HG02798 (cell line): ENCODE data around the gene LTO1.
"Not testable (repeated sequence)": the region's sequence is repeated elsewhere in the genome, so short reads cannot be mapped to it uniquely, and the experiment has no call there.

ENCODE experiments used
- ATAC-seq: cut with Tn5 transposase; IDR thresholded peaks from one replicate; pipeline ENCODE4 v1.9.1; 2021; ENCODE audit warnings: mild to moderate bottlenecking; ENCODE audit not compliant: unreplicated experiment, poor library complexity

The LTO1 gene

DNA sequence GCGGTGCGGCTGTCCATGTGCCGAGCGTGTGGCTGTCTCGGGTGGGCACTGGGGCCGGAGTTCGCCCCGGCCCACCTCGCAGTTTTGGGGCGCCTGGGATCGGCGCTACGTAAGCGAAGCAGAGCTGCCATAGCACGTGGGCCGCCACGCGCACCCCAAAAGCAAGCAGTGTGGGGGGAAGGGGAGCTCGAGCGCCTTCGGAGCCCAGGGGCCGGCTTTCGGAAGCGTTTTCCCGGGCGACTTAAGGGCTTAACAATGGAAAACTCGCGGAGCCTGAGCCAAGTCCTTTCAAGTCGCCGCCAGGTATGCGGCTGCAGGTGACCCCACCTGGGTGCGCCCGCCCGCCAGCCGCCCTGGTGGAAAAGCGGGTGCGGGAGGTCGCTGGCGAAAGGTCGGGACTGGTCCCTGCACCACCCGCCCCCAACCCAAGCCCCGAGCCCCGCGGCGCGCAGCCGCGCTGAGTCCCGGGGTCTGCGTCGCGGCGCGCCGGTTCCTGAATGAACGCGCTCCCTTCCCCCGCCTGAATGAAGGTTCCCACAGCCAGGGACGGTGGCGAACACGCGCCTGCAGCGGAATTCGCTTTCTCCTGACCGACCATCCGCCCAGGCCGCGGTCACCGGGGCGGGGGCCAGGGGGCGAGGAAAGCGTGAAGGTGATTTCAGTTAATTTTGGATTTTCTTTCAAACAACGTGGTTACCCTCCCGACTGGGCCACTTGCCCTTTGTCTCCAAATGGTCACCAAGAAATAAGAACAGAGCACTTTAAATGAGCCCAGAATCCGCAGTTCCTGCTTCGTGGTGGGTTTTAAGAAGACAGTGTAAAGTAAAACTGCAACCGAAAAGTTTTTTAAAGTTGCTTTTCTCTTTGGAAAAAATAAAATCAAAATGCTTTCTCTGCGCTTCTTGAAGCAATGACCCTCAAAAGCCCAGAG, 36.9 kb downstream of the LTO1 start:
- no peak for ATAC-seq

DNA sequence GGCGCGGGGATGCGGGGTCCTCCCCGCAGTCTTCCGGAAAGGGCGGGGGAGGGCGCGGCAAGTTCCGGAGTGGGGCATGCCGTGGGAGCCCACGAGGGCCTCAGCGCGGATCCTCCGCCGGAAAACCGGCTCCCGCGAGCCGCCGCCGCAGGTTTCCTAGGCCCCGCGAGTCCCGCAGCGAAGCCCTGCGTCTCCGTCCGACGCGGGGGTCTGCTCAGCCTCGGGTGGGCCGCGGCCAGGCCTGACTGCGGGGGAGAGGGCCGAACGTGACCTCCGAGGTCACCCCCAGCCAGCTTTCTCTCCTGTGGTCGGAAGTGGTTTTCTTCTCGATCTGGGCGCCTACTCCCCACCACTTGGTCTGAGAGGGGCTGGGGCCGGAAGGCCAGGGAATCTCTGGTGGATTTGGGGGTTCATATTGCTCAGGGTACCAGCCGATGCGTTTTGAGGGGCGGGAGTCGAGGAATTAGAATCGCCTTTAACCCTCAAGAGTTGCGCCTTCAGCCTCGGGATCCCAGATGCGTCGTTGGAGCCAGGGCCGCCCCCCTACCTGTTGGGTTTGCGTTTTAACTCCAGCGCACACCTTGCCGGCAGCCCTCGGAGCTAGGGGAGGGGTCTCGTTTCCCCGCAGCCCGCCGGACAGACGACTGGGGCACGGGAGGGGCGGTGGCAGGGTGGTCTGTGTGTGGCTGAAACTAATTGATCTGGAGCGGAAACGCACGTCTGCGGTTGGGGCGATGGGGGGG, 37.8 kb downstream of the LTO1 start:
- ATAC-seq = no peak

DNA sequence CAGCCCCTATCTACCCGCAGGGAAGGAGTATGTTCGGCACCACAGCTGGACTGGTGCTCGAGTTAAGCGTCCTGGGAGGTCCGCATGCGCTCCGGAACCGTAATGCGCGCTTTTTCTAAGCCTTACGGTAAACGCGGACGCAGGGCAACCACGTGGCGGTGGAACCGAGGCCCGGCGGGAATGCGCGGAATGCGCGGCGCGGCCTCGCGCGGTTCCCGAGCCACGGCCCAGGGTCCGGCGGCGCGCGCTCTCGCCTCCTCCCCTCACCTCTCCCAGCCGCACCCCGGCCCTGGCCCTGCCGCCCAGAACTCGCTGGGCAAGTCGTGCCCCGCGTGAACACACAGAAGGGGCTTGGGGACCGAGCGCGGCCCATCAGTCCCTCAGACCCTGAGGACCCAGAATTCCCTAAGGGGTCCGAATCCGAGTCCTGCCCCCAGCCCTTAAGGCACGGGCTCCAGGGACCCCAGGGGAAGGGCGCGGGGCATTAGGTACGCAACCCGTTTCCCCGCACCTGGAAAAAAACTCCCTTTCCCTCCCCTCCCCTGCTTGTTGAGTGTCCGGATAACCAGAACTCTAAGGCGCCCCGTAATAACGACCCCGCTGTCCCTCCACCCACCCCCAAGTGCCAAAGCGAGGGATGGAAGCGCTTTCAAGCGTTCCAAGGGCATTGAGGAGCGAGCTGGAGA, 38.5 kb downstream of the LTO1 start:
- ATAC-seq = no peak

DNA sequence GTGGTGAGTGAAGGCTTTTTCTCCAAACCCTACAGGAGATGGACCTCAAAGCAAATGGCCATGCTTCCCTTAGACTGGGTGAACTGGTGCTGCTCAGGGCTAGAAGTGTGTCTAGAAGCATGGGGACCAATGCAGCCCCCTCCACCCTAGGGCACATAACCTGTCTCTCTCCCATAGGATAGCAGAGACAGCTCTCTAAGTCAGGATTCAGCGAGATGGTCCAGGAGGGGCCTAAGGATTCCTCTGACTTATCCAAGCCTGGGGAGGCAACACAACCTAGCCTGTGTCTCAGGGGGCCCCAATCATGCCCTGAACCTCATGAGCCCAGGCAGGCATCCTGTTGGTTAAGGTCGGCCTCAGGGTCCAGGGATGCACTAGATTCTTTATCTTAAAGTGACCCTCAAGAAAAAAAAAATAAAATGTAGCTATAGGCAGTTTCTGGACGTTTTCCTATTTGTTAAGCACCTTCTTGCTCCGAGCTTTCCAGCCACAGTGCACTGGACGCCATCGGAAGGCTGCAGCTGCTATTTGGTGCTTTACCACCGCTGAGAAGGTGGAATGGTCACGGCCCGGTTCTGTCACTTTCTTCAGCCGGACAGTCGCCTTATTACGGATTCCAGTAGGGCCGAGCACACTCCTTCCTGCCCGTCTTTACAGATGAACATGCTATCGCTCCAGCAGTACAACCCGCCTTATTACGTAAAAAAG, 39.2 kb downstream of the LTO1 start:
- no peak for ATAC-seq

DNA sequence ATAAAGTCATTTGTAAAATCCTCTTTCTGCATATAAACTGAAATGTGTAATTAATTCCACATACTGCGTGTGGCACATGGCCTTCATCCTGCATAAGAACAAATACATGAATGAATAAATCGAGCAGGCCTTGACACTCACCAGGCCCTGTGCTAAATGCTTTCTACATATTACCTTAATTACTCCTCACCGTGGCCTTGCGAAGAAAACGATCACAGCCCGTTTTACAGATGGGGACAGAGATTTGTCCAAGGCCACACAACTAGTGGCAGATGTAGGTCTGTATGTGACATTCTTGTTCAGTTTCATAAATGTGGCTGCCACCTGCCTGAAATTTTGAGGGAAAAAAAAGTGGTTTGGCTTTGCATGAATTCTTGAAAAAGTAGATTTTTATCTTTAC, 40.0 kb downstream of the LTO1 start:
- ATAC-seq = no peak

DNA sequence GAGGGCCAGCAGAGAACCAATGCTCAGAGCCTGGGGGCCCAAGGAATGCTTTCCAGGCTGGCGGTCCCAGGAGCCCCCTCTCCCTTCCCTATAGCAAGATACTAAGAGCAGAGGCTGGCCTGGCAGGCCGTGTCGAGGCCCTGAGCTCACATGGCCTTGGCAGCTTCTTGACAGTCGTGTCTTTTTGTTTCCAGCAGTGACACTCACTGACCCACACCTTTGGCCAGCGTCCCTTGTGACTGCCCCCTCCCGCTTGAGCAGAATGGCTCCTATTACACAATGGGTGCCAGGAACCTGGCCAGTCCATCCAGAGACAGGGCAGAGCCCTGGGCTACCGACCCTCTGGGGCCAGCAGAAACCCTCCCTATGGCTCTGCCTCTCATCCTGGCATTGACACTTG, 40.6 kb downstream of the LTO1 start:
- ATAC-seq = no peak

DNA sequence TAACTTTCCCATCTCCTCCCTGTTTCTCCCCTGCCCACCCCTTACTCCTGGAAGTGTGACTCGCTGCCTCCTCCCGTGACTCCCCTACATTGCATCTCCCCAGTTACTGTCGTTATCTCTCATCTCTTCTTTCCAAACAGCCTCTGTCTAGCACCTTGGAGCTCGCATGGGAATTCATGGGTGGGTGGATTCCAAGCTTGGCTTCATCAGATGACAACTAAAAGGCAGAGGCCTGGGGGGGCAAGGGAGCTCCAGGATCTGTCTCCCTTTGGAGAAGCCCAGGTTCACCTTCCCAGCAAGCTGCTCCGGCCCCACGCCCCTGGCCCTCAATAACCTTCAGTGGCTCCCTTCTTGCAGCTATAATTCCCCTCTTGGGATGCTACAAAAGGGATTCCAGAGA, 41.1 kb downstream of the LTO1 start:
- ATAC-seq = no peak

DNA sequence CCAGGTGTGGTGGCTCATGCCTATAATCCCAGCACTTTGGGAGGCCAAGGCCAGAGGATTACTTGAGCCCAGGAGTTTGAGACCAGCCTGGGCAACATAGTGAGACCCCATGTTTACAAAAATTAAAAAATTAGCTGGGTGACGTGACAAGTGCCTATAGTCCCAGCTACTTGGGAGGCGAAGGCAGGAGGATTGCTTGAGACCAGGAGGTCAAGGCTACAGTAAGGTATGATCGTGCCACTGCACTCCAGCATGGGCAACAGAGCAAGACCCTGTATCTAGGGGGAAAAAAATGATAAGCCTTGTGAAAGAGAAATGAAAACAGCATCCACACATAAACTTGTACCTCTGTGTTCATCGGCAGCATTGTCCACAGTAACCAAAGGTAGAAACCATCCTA, 42.3 kb downstream of the LTO1 start:
- ATAC-seq = no peak

DNA sequence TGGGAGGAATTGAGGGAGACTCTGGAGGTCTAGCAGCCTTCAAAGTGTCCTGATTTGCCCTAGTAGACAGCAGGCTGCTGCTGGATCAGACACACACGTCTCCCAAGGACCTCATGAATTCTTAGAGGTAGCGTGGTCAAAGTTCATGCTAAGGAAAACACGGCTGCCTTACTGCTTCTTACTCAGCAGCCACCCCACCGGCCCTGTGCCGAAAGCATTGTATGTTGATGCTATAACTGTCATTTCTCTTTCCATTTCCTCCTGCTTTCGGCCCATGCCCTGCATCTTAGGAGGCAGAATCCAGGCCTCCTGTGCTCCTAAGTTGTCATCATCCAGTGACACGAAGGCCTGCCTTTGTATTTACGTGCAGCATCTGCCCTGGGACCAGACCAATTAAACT, 44.7 kb downstream of the LTO1 start:
- no peak for ATAC-seq

DNA sequence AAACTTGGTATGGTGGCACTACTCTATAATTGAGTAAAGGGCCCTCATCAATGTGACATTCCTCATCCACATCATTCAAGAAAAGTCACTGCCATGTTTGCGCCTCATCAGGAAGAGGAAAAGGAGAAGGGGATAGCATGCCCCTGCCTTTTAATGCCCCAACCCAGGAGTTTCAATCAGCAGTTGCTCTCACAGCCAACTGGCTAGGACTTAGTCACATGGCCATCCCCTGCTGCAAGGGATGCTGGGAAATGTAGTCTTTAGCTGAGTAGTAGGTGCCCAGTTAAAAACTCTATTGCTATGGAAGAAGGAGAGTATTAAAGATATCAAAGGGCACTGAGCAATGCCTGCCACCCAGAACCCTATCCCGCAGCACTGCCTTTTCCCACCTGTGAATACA, 45.1 kb downstream of the LTO1 start:
- no peak for ATAC-seq

DNA sequence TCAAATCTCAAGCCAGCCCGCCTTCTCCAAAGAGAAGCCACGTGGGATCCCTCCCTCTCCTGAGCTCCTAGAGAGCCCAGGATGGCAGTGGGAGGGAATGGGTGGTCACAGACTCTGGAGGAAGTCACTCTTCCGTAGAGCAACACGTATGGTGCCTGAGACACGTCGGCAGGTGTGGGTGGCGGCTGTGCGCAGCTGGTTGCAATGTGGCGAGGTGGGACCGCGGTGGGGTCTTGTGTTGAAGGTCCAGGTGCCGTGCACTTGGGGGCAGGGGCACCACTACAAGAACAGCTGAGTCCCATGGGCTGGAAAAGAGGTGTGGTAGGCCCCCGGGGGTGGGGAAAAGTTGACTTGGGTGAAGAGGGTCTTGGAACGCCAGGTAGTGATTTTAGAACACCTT, 47.6 kb downstream of the LTO1 start:
- ATAC-seq = no peak

DNA sequence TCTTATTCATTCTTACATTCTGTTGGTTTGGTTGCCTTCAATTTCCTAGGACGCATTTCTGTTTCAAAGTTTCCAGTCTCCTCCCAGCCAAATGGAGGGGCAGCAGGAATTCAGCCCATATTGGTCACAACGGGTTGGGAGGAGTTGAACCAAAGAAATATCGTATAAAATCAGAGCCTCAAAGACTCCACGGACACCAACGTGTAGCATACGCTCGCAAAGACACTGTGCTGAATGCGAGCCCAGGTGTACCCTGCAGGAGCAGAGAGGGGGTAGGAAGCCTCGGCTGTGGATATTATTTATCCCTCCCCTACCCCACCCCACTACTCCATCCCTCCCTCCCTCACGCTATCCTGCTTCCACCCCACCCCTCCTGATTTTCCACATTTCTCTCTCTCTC, 49.7 kb downstream of the LTO1 start:
- ATAC-seq = no peak

DNA sequence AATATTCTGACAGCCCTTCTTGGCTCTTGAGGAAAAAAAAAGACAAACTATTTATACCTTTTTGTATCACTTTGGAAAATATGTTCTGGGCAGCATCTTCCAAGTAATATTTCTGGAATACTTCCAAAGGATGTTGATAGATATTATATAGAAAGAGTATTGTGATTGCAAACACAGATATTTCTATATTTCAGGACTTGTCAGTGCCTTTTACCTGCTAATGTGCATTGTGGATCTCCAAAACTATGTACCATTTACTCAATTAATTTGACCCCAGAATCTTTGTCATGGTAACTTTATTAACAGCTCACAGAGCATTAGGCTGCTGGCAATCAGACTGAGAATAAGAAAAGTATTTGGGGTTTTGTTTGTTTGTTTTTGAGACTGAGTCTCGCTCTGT, 50.9 kb downstream of the LTO1 start:
- no peak for ATAC-seq

DNA sequence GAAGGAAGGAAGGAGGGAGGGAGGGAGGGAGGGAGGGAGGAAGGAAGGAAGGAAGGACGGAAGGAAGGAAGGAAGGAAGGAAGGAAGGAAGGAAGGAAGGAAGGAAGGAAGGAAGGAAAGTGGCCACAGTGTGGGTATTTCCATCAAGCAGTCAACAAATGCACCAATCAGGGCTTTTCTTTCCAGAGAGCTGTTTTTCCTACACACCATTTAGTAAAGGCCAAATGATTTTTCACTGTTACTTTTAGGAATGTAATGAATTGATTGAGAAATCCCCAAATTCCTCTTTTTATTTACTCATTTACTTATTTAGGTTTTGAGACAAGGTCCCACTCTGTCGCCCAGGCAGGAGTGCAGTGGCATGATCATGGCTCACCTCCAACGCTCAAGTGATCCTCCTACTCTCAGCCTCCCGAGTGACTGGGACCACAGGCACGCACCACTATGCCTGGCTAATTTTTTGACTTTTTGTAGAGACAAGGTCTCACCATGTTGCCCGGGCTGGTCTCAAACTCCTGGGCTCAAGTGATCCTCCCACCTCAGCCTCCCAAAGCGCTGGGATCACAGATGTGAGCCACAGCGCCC, 53.0 kb downstream of the LTO1 start:
- not testable (repeated sequence) for ATAC-seq

DNA sequence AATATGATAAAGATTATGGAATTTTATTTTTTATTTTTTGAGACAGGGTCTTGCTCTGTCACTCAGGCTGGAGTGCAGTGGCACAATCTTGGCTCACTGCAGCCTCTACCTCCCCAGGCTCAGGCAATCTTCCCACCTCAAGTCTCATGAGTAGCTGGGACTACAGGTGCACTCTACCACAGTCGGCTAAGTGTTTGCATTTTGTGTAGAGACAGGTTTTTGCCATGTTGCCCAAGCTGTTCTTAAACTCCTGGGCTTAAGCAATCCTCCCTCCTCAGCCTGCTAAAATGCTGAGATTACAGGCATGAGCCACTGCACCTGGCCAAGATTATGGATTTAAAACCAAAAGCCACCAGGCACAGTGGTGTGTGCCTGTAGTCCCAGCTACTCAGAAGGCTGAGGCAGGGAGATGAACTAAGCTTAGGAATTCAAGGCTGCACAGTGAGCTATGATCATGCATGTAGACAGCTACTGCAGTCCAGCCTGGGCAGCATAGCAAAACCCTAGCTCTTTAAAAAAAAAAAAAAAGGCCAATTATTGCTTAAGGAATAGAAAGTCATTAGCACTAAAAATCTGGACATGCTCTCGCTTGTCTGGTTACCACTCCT, 54.4 kb downstream of the LTO1 start:
- ATAC-seq = no peak

DNA sequence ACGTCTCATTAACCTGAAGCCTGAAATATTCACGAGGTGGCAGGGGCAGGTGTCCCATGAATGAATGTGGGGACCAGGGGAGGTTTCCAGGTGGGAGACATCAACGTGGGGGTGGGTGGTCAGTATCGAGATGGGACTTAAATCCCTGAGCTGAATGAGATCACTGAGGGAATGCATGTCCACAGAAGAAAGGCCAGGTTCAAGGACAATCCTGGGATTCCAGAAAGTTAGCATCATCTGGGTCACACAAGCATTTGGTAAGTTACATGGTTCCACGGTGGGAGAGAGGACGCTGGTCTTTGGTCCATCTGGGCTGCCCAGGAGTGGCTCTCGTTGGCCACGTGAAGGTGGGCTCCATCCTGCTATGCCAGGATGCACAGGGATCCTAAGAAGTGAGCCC, 56.9 kb downstream of the LTO1 start:
- ATAC-seq = no peak

DNA sequence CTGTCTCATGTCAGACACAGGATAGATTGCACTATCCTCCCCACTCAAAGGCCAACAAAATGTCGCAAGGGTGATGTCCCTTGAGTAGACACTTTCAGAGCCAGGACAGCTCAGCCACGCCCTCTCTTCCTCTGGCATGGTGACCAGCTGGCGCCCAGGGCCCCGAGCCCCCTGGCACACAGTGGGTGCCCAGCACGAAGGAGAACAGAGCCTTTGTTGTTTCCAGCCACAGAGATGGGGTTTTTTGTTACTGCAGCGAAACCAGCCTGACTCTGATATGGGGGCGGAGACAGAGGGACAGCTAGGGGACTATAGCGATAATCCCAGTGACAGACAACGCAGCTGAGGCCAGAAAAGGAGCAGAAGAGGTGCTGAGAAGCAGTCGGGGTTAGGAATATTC, 57.5 kb downstream of the LTO1 start:
- no peak for ATAC-seq

DNA sequence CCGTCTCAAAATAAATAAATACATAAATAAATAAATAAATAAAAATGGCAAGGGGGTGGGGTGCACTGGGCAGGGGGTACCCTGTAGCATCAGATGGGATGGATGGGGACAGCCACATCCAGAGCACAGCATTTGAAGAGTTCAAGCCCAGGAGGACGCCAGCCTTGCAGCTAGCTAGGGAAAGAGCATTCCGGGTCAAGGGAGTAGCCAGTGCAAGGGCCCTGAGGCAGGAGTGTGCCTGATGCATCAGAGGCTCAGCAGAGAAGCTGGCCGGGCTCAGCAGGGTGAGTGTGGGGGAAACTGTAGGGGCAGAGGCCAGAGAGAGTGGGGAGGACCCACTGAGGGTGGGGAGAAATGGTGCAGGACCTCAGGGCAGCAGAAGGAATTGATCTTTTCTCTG, 57.9 kb downstream of the LTO1 start:
- no peak for ATAC-seq
